Caco-2 (cell line): Measurements from ENCODE around the gene SPTLC1. TPM values are rescaled to one million over a fixed set of nuclear protein-coding genes. Genes with fewer than 3 reads are reported as not detected.

ENCODE experiments used
- BruUV-seq: library from RNA; stranded (reverse); fragments of 400-500 nt; replicated peaks from 2 replicates; lab custom pipeline; 2021; lab: Mats Ljungman, UMichigan
- CTCF ChIA-PET: fragments of 300-600 bp; sonication (Branson Sonifier 250); formaldehyde crosslinking; loops from one replicate; lab custom pipeline; 2022; ENCODE audit warnings: antibody characterized with exemption; lab: Charles Lee
- POLR2A ChIA-PET: fragments of 300-600 bp; sonication (Branson Sonifier 250); formaldehyde crosslinking; loops from one replicate; lab custom pipeline; 2022; ENCODE audit warnings: antibody characterized with exemption; lab: Charles Lee
- DNase-seq, 2 experiments: peaks; one replicate each; pipeline versions ENCODE4 v3.0.0 to v3.0.0-alpha.2; 2020 to 2022
- H3K27me3 ChIP-seq: replicated peaks from 2 replicates; pipeline ENCODE4 v1.6.0; 2011; ENCODE audit warnings: low read length; ENCODE audit not compliant: control insufficient read depth, insufficient read depth
- H3K36me3 ChIP-seq: 2 replicates; pipeline ENCODE4 v1.5.1; 2011; ENCODE audit warnings: low read length; ENCODE audit not compliant: control insufficient read depth, insufficient read depth
- H3K4me1 ChIP-seq: fragments of 250-450 bp; sonication (Bioruptor Pico); 2 replicates; pipeline ENCODE4 v1.5.1; 2020; ENCODE audit warnings: mild to moderate bottlenecking
- H3K4me3 ChIP-seq: 2 replicates; pipeline ENCODE4 v1.5.1; 2011; ENCODE audit warnings: low read depth, mild to moderate bottlenecking, control low read depth, low read length
- H3K9me3 ChIP-seq: fragments of 250-450 bp; sonication (Bioruptor Pico); 2 replicates; pipeline ENCODE4 v1.5.1; 2020; ENCODE audit warnings: mild to moderate bottlenecking, moderate library complexity
- H3K27ac Mint-ChIP-seq: one replicate; pipeline ENCODE4 v1.8.0; 2022; ENCODE audit warnings: mixed read lengths; ENCODE audit not compliant: unreplicated experiment
- H3K27me3 Mint-ChIP-seq: one replicate; pipeline ENCODE4 v1.8.0; 2022; ENCODE audit warnings: mixed read lengths; ENCODE audit not compliant: insufficient read depth, unreplicated experiment
- H3K36me3 Mint-ChIP-seq: one replicate; pipeline ENCODE4 v1.8.0; 2022; ENCODE audit warnings: mild to moderate bottlenecking, mixed read lengths; ENCODE audit not compliant: insufficient read depth, unreplicated experiment
- H3K4me1 Mint-ChIP-seq: one replicate; pipeline ENCODE4 v1.8.0; 2022; ENCODE audit warnings: low read depth, mixed read lengths; ENCODE audit not compliant: unreplicated experiment
- H3K4me3 Mint-ChIP-seq: one replicate; pipeline ENCODE4 v1.8.0; 2022; ENCODE audit warnings: mild to moderate bottlenecking, moderate library complexity, mixed read lengths; ENCODE audit not compliant: unreplicated experiment
- H3K9me3 Mint-ChIP-seq: one replicate; pipeline ENCODE4 v1.8.0; 2022; ENCODE audit warnings: mixed read lengths; ENCODE audit not compliant: unreplicated experiment
- intact Hi-C: fragments of 100-400 bp; cut with micrococcal nuclease; formaldehyde crosslinking; loops from one replicate; pipeline ENCODE4 v1.10.0; 2022; ENCODE audit not compliant: unreplicated experiment
- total RNA-seq: library from RNA; stranded (reverse); gene quantifications from 2 replicates; pipeline ENCODE4 v1.2.3, GENCODE V29; 2022
- TF ChIP-seq, protein P1 (sequence below), 2 experiments: fragments of 200-600 bp in 1 of 2; IDR thresholded peaks; 1 replicate in 1 of 2; 2 replicates in 1 of 2; pipeline versions ENCODE4 v1.5.1 to v1.8.0; 2011 to 2022; ENCODE audit warnings: antibody characterized with exemption in 1 of 2, control low read depth in 1 of 2, inconsistent platforms in 1 of 2, low read depth in 1 of 2, low read length in 1 of 2, mild to moderate bottlenecking in 1 of 2, moderate library complexity in 1 of 2; ENCODE audit not compliant: insufficient read depth in 1 of 2, severe bottlenecking in 1 of 2, unreplicated experiment in 1 of 2

SPTLC1 gene
- total RNA-seq, 1 experiment from 2014 or later: 43.6 TPM

GRCh38 chr9:92057226-92057625 lies 58.0 kb downstream of the SPTLC1 start:
- H3K4me3 ChIP-seq: no peak overlapping the region
- intact Hi-C loops: no loop called here
- no peaks in the 10 kb centered on the region for H3K9me3 ChIP-seq
- TF ChIP-seq, protein P1, sequence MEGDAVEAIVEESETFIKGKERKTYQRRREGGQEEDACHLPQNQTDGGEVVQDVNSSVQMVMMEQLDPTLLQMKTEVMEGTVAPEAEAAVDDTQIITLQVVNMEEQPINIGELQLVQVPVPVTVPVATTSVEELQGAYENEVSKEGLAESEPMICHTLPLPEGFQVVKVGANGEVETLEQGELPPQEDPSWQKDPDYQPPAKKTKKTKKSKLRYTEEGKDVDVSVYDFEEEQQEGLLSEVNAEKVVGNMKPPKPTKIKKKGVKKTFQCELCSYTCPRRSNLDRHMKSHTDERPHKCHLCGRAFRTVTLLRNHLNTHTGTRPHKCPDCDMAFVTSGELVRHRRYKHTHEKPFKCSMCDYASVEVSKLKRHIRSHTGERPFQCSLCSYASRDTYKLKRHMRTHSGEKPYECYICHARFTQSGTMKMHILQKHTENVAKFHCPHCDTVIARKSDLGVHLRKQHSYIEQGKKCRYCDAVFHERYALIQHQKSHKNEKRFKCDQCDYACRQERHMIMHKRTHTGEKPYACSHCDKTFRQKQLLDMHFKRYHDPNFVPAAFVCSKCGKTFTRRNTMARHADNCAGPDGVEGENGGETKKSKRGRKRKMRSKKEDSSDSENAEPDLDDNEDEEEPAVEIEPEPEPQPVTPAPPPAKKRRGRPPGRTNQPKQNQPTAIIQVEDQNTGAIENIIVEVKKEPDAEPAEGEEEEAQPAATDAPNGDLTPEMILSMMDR (IDR thresholded peaks at IDR 0.05; ENCODE audit: insufficient read depth in 1 of 2, low read depth in 1 of 2, low read length in 1 of 2, severe bottlenecking in 1 of 2, unreplicated experiment in 1 of 2): no peak
- H3K27me3 ChIP-seq: no peaks in the 10 kb centered on the region
- no TSS peak for BruUV-seq
- Mint-ChIP-seq H3K4me1 (peaks cover 6% of the 10 kb centered on the region), H3K27ac (no peak overlapping the region), H3K36me3 (peaks cover 32% of the 10 kb centered on the region), H3K9me3 (peaks cover 21% of the 10 kb centered on the region), H3K4me3 (no peak overlapping the region), H3K27me3 (no peaks in the 10 kb centered on the region)
- ChIA-PET CTCF (no interaction called here), POLR2A (no interaction called here)
- H3K36me3 ChIP-seq: no peaks in the 10 kb centered on the region
- DNase-seq: no peak
- no peaks in the 10 kb centered on the region for H3K4me1 ChIP-seq

DNA sequence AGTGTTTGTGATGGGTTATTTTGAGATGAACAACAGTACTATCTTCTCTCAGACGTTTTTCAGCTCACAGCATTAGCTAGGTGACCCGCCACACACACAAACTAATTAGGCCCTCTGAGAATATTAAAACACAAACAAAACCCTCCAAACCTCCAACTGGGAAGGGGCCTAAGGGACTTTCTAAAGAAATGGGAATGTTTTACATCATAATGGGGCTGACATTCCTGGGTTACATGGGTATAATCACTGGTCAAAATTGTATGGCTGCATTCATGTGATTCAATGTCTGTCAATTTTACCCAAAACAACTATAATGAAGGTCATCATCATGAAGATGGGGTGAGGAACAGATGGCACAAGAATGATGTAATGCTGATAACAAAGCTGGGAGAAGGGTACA lies 59.6 kb downstream of the SPTLC1 start:
- peaks cover 23% of the 10 kb centered on the region for H3K36me3 Mint-ChIP-seq
- peaks cover 6% of the 10 kb centered on the region for H3K4me1 Mint-ChIP-seq
- no peak for DNase-seq
- H3K27ac Mint-ChIP-seq: no peak overlapping the region
- H3K4me3 ChIP-seq: no peak overlapping the region
- H3K27me3 Mint-ChIP-seq: no peaks in the 10 kb centered on the region
- H3K27me3 ChIP-seq: no peaks in the 10 kb centered on the region
- BruUV-seq: no TSS peak
- TF ChIP-seq, protein P1 (IDR thresholded peaks at IDR 0.05; ENCODE audit: insufficient read depth in 1 of 2, low read depth in 1 of 2, low read length in 1 of 2, severe bottlenecking in 1 of 2, unreplicated experiment in 1 of 2): no peak
- ChIA-PET POLR2A (no interaction called here), CTCF (no interaction called here)
- intact Hi-C loops: no loop called here
- peaks cover 5% of the 10 kb centered on the region for H3K9me3 Mint-ChIP-seq
- no peaks in the 10 kb centered on the region for H3K36me3 ChIP-seq
- no peaks in the 10 kb centered on the region for H3K9me3 ChIP-seq
- H3K4me3 Mint-ChIP-seq: no peak overlapping the region
- H3K4me1 ChIP-seq: no peaks in the 10 kb centered on the region

- Histone ChIP-seq H3K27me3 (no peaks in the 10 kb centered on the region), H3K4me1 (no peaks in the 10 kb centered on the region), H3K4me3 (no peak overlapping the region), H3K9me3 (no peaks in the 10 kb centered on the region), H3K36me3 (no peaks in the 10 kb centered on the region)
- peaks cover 40% of the 10 kb centered on the region for H3K36me3 Mint-ChIP-seq
- H3K9me3 Mint-ChIP-seq: peaks cover 3% of the 10 kb centered on the region
- no peaks in the 10 kb centered on the region for H3K4me1 Mint-ChIP-seq
- BruUV-seq: no TSS peak
- H3K27me3 Mint-ChIP-seq: no peaks in the 10 kb centered on the region
- H3K27ac Mint-ChIP-seq: no peak overlapping the region
- TF ChIP-seq, protein P1 (IDR thresholded peaks at IDR 0.05; ENCODE audit: insufficient read depth in 1 of 2, low read depth in 1 of 2, low read length in 1 of 2, severe bottlenecking in 1 of 2, unreplicated experiment in 1 of 2): no peak
- CTCF ChIA-PET: no interaction called here
- intact Hi-C loops: no loop called here
- H3K4me3 Mint-ChIP-seq: no peak overlapping the region
- no peak for DNase-seq
- POLR2A ChIA-PET: no interaction called here
Observed at GRCh38 chr9:92048924-92049625, 66.1 kb downstream of the SPTLC1 start.
